SK-N-SH (cell line): Measurements from ENCODE around the gene NLRP9.

ENCODE experiments used
- CTCF ChIP-seq: fragments of 200-600 bp; sonication (generic); IDR thresholded peaks from 2 replicates; pipeline ENCODE4 v1.6.1; 2017; ENCODE audit warnings: antibody characterized with exemption, mild to moderate bottlenecking, moderate library complexity
- ELF1 ChIP-seq: IDR thresholded peaks from 2 replicates; pipeline ENCODE4 v1.4.0; 2012
- EP300 ChIP-seq, 2 experiments: IDR thresholded peaks; 2 replicates each; pipeline versions ENCODE4 v1.4.0 to v1.6.1; 2012; ENCODE audit warnings: borderline replicate concordance in 1 of 2, low read depth in 1 of 2, low read length in 1 of 2
- EZH2phosphoT487 ChIP-seq: fragments of 200-600 bp; sonication (generic); IDR thresholded peaks from 2 replicates; pipeline ENCODE4 v1.6.1; 2017; ENCODE audit warnings: low read depth, mixed run types, mild to moderate bottlenecking, antibody characterized with exemption, moderate library complexity, borderline replicate concordance
- GATA2 ChIP-seq: sonication (generic); formaldehyde crosslinking; IDR thresholded peaks from 2 replicates; pipeline ENCODE4 v1.5.0; 2020; ENCODE audit warnings: mild to moderate bottlenecking, missing genetic modification reagents
- IRF3 ChIP-seq: fragments of 150-350 bp; IDR thresholded peaks from 2 replicates; pipeline ENCODE4 v1.6.1; 2016; ENCODE audit warnings: mild to moderate bottlenecking, low read depth, low read length
- PBX3 ChIP-seq: IDR thresholded peaks from 2 replicates; pipeline ENCODE4; 2012
- POLR2AphosphoS5 ChIP-seq: IDR thresholded peaks from 2 replicates; pipeline ENCODE4 v1.6.1; 2012; ENCODE audit warnings: low read depth, low read length
- RCOR1 ChIP-seq: fragments of 150-350 bp; IDR thresholded peaks from 2 replicates; pipeline ENCODE4 v1.6.1; 2017; ENCODE audit warnings: antibody characterized with exemption, low read length
- RFX5 ChIP-seq: IDR thresholded peaks from 2 replicates; pipeline ENCODE4 v1.6.1; 2012; ENCODE audit warnings: mild to moderate bottlenecking, improper control_type of control experiment, low read length
- SIN3A ChIP-seq: IDR thresholded peaks from 2 replicates; pipeline ENCODE4 v1.6.1; 2012; ENCODE audit warnings: low read depth, mild to moderate bottlenecking, low read length, moderate library complexity, borderline replicate concordance
- YY1 ChIP-seq: IDR thresholded peaks from 2 replicates; pipeline ENCODE4 v1.4.0; 2012; ENCODE audit warnings: low read depth, mild to moderate bottlenecking
- TF ChIP-seq, protein P1 (sequence below): IDR thresholded peaks from 2 replicates; pipeline ENCODE4 v1.6.1; 2012; ENCODE audit warnings: mild to moderate bottlenecking, low read depth, low read length, moderate library complexity
- TF ChIP-seq, protein P2 (sequence below): IDR thresholded peaks from 2 replicates; pipeline ENCODE4 v1.4.0; 2012; ENCODE audit warnings: low read depth

DNA sequence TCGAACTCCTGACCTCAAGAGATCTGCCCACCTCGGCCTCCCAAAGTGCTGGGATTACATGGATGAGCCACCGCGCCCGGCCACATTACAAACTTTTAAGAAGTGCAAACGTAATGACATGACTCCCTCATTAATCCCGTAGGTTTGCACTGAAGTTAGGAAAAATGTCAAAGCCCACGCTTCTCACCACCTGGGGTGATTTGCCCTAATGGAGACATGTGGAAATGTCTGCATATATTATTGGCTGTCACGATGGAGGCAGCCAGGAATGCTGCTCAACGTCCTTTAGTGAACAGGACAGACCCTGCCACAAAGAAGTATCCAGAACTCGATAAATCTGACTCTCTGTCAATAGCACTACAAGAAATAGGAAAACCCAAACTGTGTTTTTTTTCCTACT lies 21.0 kb downstream of the NLRP9 start:
- TF ChIP-seq IRF3 (no peak), CTCF (no peak), EP300 (IDR thresholded peaks at IDR 0.05; ENCODE audit: borderline replicate concordance in 1 of 2, low read depth in 1 of 2, low read length in 1 of 2) (no peak), ELF1 (no peak), SIN3A (no peak), GATA2 (no peak), EZH2phosphoT487 (no peak), RCOR1 (no peak), RFX5 (no peak), YY1 (no peak), PBX3 (no peak), POLR2AphosphoS5 (no peak)
- TF ChIP-seq, protein P1, sequence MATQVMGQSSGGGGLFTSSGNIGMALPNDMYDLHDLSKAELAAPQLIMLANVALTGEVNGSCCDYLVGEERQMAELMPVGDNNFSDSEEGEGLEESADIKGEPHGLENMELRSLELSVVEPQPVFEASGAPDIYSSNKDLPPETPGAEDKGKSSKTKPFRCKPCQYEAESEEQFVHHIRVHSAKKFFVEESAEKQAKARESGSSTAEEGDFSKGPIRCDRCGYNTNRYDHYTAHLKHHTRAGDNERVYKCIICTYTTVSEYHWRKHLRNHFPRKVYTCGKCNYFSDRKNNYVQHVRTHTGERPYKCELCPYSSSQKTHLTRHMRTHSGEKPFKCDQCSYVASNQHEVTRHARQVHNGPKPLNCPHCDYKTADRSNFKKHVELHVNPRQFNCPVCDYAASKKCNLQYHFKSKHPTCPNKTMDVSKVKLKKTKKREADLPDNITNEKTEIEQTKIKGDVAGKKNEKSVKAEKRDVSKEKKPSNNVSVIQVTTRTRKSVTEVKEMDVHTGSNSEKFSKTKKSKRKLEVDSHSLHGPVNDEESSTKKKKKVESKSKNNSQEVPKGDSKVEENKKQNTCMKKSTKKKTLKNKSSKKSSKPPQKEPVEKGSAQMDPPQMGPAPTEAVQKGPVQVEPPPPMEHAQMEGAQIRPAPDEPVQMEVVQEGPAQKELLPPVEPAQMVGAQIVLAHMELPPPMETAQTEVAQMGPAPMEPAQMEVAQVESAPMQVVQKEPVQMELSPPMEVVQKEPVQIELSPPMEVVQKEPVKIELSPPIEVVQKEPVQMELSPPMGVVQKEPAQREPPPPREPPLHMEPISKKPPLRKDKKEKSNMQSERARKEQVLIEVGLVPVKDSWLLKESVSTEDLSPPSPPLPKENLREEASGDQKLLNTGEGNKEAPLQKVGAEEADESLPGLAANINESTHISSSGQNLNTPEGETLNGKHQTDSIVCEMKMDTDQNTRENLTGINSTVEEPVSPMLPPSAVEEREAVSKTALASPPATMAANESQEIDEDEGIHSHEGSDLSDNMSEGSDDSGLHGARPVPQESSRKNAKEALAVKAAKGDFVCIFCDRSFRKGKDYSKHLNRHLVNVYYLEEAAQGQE: no peak
- TF ChIP-seq, protein P2, sequence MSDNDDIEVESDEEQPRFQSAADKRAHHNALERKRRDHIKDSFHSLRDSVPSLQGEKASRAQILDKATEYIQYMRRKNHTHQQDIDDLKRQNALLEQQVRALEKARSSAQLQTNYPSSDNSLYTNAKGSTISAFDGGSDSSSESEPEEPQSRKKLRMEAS: no peak
